HCT116 (cell line): ENCODE results near the gene ZWILCH. TPM values are rescaled to one million over a fixed set of nuclear protein-coding genes. Genes with fewer than 3 reads are reported as not detected.

Experiments used
- ATAC-seq: fragments of 200-7000 bp; cut with Tn5 transposase; 2 replicates; pipeline ENCODE4 v1.9.1; 2020; ENCODE audit warnings: mild to moderate bottlenecking, moderate library complexity
- BruUV-seq: library from RNA; stranded (reverse); fragments of 400-500 nt; replicated peaks from 2 replicates; lab custom pipeline; 2021; lab: Mats Ljungman, UMichigan
- CTCF ChIA-PET: fragments of 300-600 bp; sonication (Branson Sonifier 250); formaldehyde crosslinking; loops from one replicate; lab custom pipeline; 2021; ENCODE audit warnings: antibody characterized with exemption; lab: Charles Lee
- POLR2A ChIA-PET: fragments of 300-600, 350-600 bp; sonication (Branson Sonifier 250); formaldehyde crosslinking; loops from one replicate; lab custom pipeline; 2021; ENCODE audit warnings: antibody characterized with exemption; lab: Charles Lee
- RAD21 ChIA-PET, 2 experiments: fragments of 300-600 bp; sonication (Branson Sonifier 250); formaldehyde crosslinking; loops; one replicate each; lab custom pipeline; 2023; ENCODE audit warnings: low total read pairs in 2 of 2; ENCODE audit not compliant: uncharacterized antibody in 2 of 2, unreplicated experiment in 2 of 2, low non-redundant PET in 1 of 2; lab: Charles Lee
- DNase-seq: peaks from one replicate; pipeline ENCODE4 v3.0.0-alpha.2; 2010; ENCODE audit warnings: low read depth, low spot score
- H2AFZ ChIP-seq: fragments of 200-600 bp; shearing (Covaris generic), sonication (generic); 2 replicates; pipeline ENCODE4 v1.6.1; 2017; ENCODE audit warnings: low read depth, mixed run types, mixed read lengths, antibody characterized with exemption, low read length; ENCODE audit not compliant: poor library complexity, severe bottlenecking
- H3K27ac ChIP-seq: 2 replicates; pipeline ENCODE4 v1.5.1; 2012; ENCODE audit warnings: low read depth, low read length
- H3K27me3 ChIP-seq: fragments of 200-600 bp; sonication (generic); 2 replicates; pipeline ENCODE4 v1.6.1; 2016; ENCODE audit warnings: mixed run types, low read length, mixed read lengths; ENCODE audit not compliant: insufficient read depth
- H3K36me3 ChIP-seq, 2 experiments: fragments of 200-500 bp in 1 of 2; fragments of 200-600 bp in 1 of 2; sonication (Bioruptor generic) in 1 of 2; sonication (generic) in 1 of 2; 2 replicates each; pipeline versions ENCODE4 v1.5.1 to v1.6.1; 2014 to 2016; ENCODE audit warnings: low read length in 2 of 2, inconsistent platforms in 1 of 2, mixed read lengths in 1 of 2, mixed run types in 1 of 2; ENCODE audit not compliant: insufficient read depth in 2 of 2, control insufficient read depth in 1 of 2
- H3K4me1 ChIP-seq, 2 experiments: fragments of 200-600 bp in 1 of 2; sonication (generic) in 1 of 2; 2 replicates each; pipeline versions ENCODE4 v1.5.1 to v1.6.1; 2012 to 2017; ENCODE audit warnings: low read length in 2 of 2, inconsistent platforms in 1 of 2, mild to moderate bottlenecking in 1 of 2, mixed read lengths in 1 of 2, mixed run types in 1 of 2, moderate library complexity in 1 of 2; ENCODE audit not compliant: insufficient read depth in 2 of 2, control insufficient read depth in 1 of 2
- H3K4me2 ChIP-seq: fragments of 200-600 bp; sonication (generic); 2 replicates; pipeline ENCODE4 v1.6.1; 2017; ENCODE audit warnings: mixed run types, low read length, mixed read lengths
- H3K4me3 ChIP-seq, 2 experiments: fragments of 200-600 bp in 1 of 2; sonication (generic) in 1 of 2; replicated peaks in 1 of 2; 2 replicates each; pipeline ENCODE4 v1.5.1; 2011 to 2016; ENCODE audit warnings: low read length in 2 of 2, control low read depth in 1 of 2, low read depth in 1 of 2, mild to moderate bottlenecking in 1 of 2, mixed read lengths in 1 of 2, mixed run types in 1 of 2
- H3K79me2 ChIP-seq: fragments of 200-600 bp; sonication (generic); 2 replicates; pipeline ENCODE4 v1.6.1; 2017; ENCODE audit warnings: mild to moderate bottlenecking, mixed run types, low read length, moderate library complexity, mixed read lengths; ENCODE audit not compliant: insufficient read depth
- H3K9ac ChIP-seq: fragments of 200-600 bp; sonication (generic); 2 replicates; pipeline ENCODE4 v1.6.1; 2016; ENCODE audit warnings: low read length, mixed read lengths
- H3K9me2 ChIP-seq: fragments of 200-600 bp; sonication (generic), shearing (Covaris generic); 2 replicates; pipeline ENCODE4 v1.6.1; 2017; ENCODE audit warnings: mixed run types, mild to moderate bottlenecking, moderate library complexity; ENCODE audit not compliant: insufficient read depth
- H3K9me3 ChIP-seq, 2 experiments: fragments of 200-500 bp in 1 of 2; fragments of 200-600 bp in 1 of 2; sonication (Bioruptor generic) in 1 of 2; sonication (generic) in 1 of 2; 2 replicates each; pipeline ENCODE4 v1.6.1; 2014 to 2017; ENCODE audit warnings: low read length in 2 of 2, mixed read lengths in 2 of 2, inconsistent platforms in 1 of 2, low read depth in 1 of 2, mild to moderate bottlenecking in 1 of 2, mixed run types in 1 of 2, moderate library complexity in 1 of 2; ENCODE audit not compliant: control insufficient read depth in 1 of 2, insufficient read depth in 1 of 2
- H4K20me1 ChIP-seq: fragments of 200-600 bp; sonication (generic), shearing (Covaris generic); 2 replicates; pipeline ENCODE4 v1.6.1; 2017; ENCODE audit warnings: mixed run types, mild to moderate bottlenecking, moderate library complexity; ENCODE audit not compliant: insufficient read depth
- ATF3 ChIP-seq: IDR thresholded peaks from 2 replicates; pipeline ENCODE4 v1.6.1; 2012
- CBX3 ChIP-seq: IDR thresholded peaks from 2 replicates; pipeline ENCODE4 v1.6.1; 2012; ENCODE audit warnings: low read depth
- CEBPB ChIP-seq: IDR thresholded peaks from 2 replicates; pipeline ENCODE4 v1.6.1; 2012; ENCODE audit warnings: low read depth
- CTCF ChIP-seq, 3 experiments: fragments of 200-600 bp in 1 of 3; sonication (generic) in 1 of 3; IDR thresholded peaks in 2 of 3; conservative IDR thresholded peaks in 1 of 3; 2 replicates each; pipeline ENCODE4 v1.5.1; 2012 to 2017; ENCODE audit warnings: low read depth in 2 of 3, low read length in 2 of 3, antibody characterized with exemption in 1 of 3, borderline replicate concordance in 1 of 3, control low read depth in 1 of 3, mild to moderate bottlenecking in 1 of 3, mixed read lengths in 1 of 3, mixed run types in 1 of 3, moderate library complexity in 1 of 3; ENCODE audit not compliant: insufficient read depth in 1 of 3
- ELF1 ChIP-seq: IDR thresholded peaks from 2 replicates; pipeline ENCODE4 v1.6.1; 2012; ENCODE audit warnings: low read depth, borderline replicate concordance
- EZH2phosphoT487 ChIP-seq: fragments of 200-600 bp; IDR thresholded peaks from 2 replicates; pipeline ENCODE4 v1.6.1; 2018; ENCODE audit warnings: antibody characterized with exemption, borderline replicate concordance
- JUND ChIP-seq: IDR thresholded peaks from 2 replicates; pipeline ENCODE4 v1.6.1; 2012
- POLR2A ChIP-seq: IDR thresholded peaks from 2 replicates; pipeline ENCODE4 v1.7.0; 2011; ENCODE audit warnings: borderline replicate concordance; ENCODE audit not compliant: insufficient read depth, insufficient read length; ENCODE audit errors: extremely low read depth
- TCF7L2 ChIP-seq: IDR thresholded peaks from 2 replicates; pipeline ENCODE4 v1.7.0; 2011; ENCODE audit warnings: borderline replicate concordance, inconsistent platforms; ENCODE audit not compliant: insufficient read depth, insufficient read length; ENCODE audit errors: extremely low read depth
- YY1 ChIP-seq: IDR thresholded peaks from 2 replicates; pipeline ENCODE4 v1.6.1; 2011; ENCODE audit warnings: low read length, low read depth, moderate library complexity, mild to moderate bottlenecking; ENCODE audit not compliant: insufficient replicate concordance; ENCODE audit errors: extremely low read depth
- ZFX ChIP-seq: fragments of 450-650 bp; IDR thresholded peaks from 2 replicates; pipeline ENCODE4 v1.6.1; 2017
- ZNF274 ChIP-seq: fragments of 200-500 bp; sonication (Bioruptor generic); IDR thresholded peaks from 2 replicates; pipeline ENCODE4 v1.6.1; 2014; ENCODE audit warnings: mild to moderate bottlenecking, low read depth, low read length, inconsistent platforms
- intact Hi-C: fragments of 100-400 bp; cut with micrococcal nuclease; formaldehyde crosslinking; loops from 2 replicates; pipeline ENCODE4 v1.10.0; 2022
- total RNA-seq: library from RNA; stranded (reverse); gene quantifications from one replicate; pipeline ENCODE4 v1.2.1, GENCODE V29; 2021; ENCODE audit not compliant: unreplicated experiment
- TF ChIP-seq, protein P1 (sequence below): IDR thresholded peaks from 2 replicates; pipeline ENCODE4 v1.6.1; 2012; ENCODE audit warnings: low read depth
- TF ChIP-seq, protein P2 (sequence below): IDR thresholded peaks from 2 replicates; pipeline ENCODE4 v1.6.1; 2012

ZWILCH gene
- total RNA-seq, 1 experiment from 2014 or later: 25.8 TPM

- CTCF ChIA-PET: no interaction called here
- DNase-seq: no peak
- H3K9me3 ChIP-seq: no peaks in the 10 kb centered on the region
- H3K4me1 ChIP-seq: peaks cover 11 to 27% of the 10 kb centered on the region in 2 experiments; a peak in 3 of 4 replicates
- no peak overlapping the region for H3K4me2 ChIP-seq
- no peaks in the 10 kb centered on the region for H3K27me3 ChIP-seq
- TF ChIP-seq, protein P1, sequence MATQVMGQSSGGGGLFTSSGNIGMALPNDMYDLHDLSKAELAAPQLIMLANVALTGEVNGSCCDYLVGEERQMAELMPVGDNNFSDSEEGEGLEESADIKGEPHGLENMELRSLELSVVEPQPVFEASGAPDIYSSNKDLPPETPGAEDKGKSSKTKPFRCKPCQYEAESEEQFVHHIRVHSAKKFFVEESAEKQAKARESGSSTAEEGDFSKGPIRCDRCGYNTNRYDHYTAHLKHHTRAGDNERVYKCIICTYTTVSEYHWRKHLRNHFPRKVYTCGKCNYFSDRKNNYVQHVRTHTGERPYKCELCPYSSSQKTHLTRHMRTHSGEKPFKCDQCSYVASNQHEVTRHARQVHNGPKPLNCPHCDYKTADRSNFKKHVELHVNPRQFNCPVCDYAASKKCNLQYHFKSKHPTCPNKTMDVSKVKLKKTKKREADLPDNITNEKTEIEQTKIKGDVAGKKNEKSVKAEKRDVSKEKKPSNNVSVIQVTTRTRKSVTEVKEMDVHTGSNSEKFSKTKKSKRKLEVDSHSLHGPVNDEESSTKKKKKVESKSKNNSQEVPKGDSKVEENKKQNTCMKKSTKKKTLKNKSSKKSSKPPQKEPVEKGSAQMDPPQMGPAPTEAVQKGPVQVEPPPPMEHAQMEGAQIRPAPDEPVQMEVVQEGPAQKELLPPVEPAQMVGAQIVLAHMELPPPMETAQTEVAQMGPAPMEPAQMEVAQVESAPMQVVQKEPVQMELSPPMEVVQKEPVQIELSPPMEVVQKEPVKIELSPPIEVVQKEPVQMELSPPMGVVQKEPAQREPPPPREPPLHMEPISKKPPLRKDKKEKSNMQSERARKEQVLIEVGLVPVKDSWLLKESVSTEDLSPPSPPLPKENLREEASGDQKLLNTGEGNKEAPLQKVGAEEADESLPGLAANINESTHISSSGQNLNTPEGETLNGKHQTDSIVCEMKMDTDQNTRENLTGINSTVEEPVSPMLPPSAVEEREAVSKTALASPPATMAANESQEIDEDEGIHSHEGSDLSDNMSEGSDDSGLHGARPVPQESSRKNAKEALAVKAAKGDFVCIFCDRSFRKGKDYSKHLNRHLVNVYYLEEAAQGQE: no peak
- TF ChIP-seq POLR2A (no peak), CBX3 (no peak), EZH2phosphoT487 (no peak), YY1 (no peak), CTCF (IDR thresholded peaks at IDR 0.05 in 2 of 3, conservative IDR thresholded peaks at IDR 0.05 in 1 of 3; ENCODE audit: borderline replicate concordance in 1 of 3, insufficient read depth in 1 of 3, low read depth in 2 of 3, low read length in 2 of 3) (no peak), CEBPB (no peak), ZFX (no peak), ATF3 (no peak), ZNF274 (no peak), JUND (no peak), ELF1 (no peak), TCF7L2 (no peak)
- TF ChIP-seq, protein P2, sequence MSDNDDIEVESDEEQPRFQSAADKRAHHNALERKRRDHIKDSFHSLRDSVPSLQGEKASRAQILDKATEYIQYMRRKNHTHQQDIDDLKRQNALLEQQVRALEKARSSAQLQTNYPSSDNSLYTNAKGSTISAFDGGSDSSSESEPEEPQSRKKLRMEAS: no peak
- TF ChIP-seq, all 23 proteins: peak for 0
- no peak for ATAC-seq
- Histone ChIP-seq H4K20me1 (no peaks in the 10 kb centered on the region), H3K36me3 (no peaks in the 10 kb centered on the region), H3K4me3 (no peak overlapping the region), H2AFZ (no peak overlapping the region), H3K79me2 (no peaks in the 10 kb centered on the region), H3K9me2 (no peaks in the 10 kb centered on the region), H3K27ac (no peak overlapping the region), H3K9ac (no peak overlapping the region)
- POLR2A ChIA-PET: no interaction called here
- RAD21 ChIA-PET: no interaction called here
- intact Hi-C loops: no loop called here
- no TSS peak for BruUV-seq
Measured at GRCh38 chr15:66474963-66475362, 30.2 kb upstream of the ZWILCH start.
